Left ventricle myocardium inferior (tissue), 1 donor: Measurements from ENCODE around the gene CIRBP. TPM values are rescaled to one million over a fixed set of nuclear protein-coding genes. Genes with fewer than 3 reads are reported as not detected.

Experiments
- DNase-seq: peaks from one replicate; pipeline ENCODE4 v3.0.0-alpha.2; 2020
- H3K27ac ChIP-seq: fragments of 200-600 bp; replicated peaks from 2 replicates; pipeline ENCODE4 v1.8.0; 2021
- H3K27me3 ChIP-seq: fragments of 200-600 bp; 2 replicates; pipeline ENCODE4 v1.8.0; 2021; ENCODE audit warnings: low read depth
- H3K36me3 ChIP-seq: fragments of 200-600 bp; 2 replicates; pipeline ENCODE4 v1.8.0; 2021
- H3K4me1 ChIP-seq: fragments of 200-600 bp; 2 replicates; pipeline ENCODE4 v1.8.0; 2021
- H3K4me3 ChIP-seq: fragments of 200-600 bp; 2 replicates; pipeline ENCODE4 v1.8.0; 2021; ENCODE audit warnings: mild to moderate bottlenecking, moderate library complexity
- H3K9me3 ChIP-seq: fragments of 200-600 bp; replicated peaks from 2 replicates; pipeline ENCODE4 v1.8.0; 2021
- CTCF ChIP-seq: fragments of 200-600 bp; IDR thresholded peaks from 2 replicates; pipeline ENCODE4 v1.8.0; 2021; ENCODE audit warnings: antibody characterized with exemption, mild to moderate bottlenecking, borderline replicate concordance
- intact Hi-C: fragments of 100-400 bp; cut with micrococcal nuclease; formaldehyde crosslinking; loops from one replicate; pipeline ENCODE4 v1.11.0; 2022
- total RNA-seq: library from RNA; stranded (reverse); fragmentation: NEBNext Ultra II Directional; extraction: Animal tissue kit (Norgen Biotek cat#: 25700); gene quantifications from one replicate; pipeline ENCODE4 v1.2.1, GENCODE V29; 2021
- donor health status: DM: no; HTN: yes; CAD: no; lungs with severe emphysema.

Gene CIRBP
- total RNA-seq, 1 donor from 2014 or later, result 229 TPM

- Histone ChIP-seq H3K9me3 (no peaks in the 10 kb centered on the region), H3K4me1 (peaks cover 5% of the 10 kb centered on the region), H3K4me3 (no peak overlapping the region), H3K27ac (no peak overlapping the region), H3K36me3 (no peaks in the 10 kb centered on the region), H3K27me3 (peaks cover 64% of the 10 kb centered on the region)
- TF ChIP-seq CTCF, result no peak
- no peak for DNase-seq
- intact Hi-C loops, result no loop called here
Observed at GRCh38 chr19:1296078-1296477, 26.9 kb downstream of the CIRBP start.

- peaks cover 57% of the 10 kb centered on the region for H3K27me3 ChIP-seq
- peaks cover 5% of the 10 kb centered on the region for H3K4me1 ChIP-seq
- H3K36me3 ChIP-seq, result no peaks in the 10 kb centered on the region
- TF ChIP-seq CTCF, result no peak
- no peak overlapping the region for H3K4me3 ChIP-seq
- intact Hi-C loops, result no loop called here
- H3K27ac ChIP-seq, result no peak overlapping the region
- no peak for DNase-seq
- no peaks in the 10 kb centered on the region for H3K9me3 ChIP-seq
Observed at GRCh38 chr19:1296575-1297271, 27.6 kb downstream of the CIRBP start.

- TF ChIP-seq CTCF, result no peak
- Histone ChIP-seq H3K4me1 (peaks cover 5% of the 10 kb centered on the region), H3K36me3 (no peaks in the 10 kb centered on the region), H3K9me3 (no peaks in the 10 kb centered on the region), H3K27me3 (peaks cover 42% of the 10 kb centered on the region), H3K27ac (no peak overlapping the region), H3K4me3 (no peak overlapping the region)
- no peak for DNase-seq
- intact Hi-C loops, result no loop called here
Observed at GRCh38 chr19:1298235-1298634, 29.1 kb downstream of the CIRBP start.

- intact Hi-C loops, result no loop called here
- Histone ChIP-seq H3K27me3 (peaks cover 27% of the 10 kb centered on the region), H3K9me3 (no peaks in the 10 kb centered on the region), H3K4me1 (peaks cover 5% of the 10 kb centered on the region), H3K36me3 (no peaks in the 10 kb centered on the region), H3K4me3 (no peak overlapping the region), H3K27ac (no peak overlapping the region)
- no peak for TF ChIP-seq CTCF
- DNase-seq, result no peak
Observed at GRCh38 chr19:1299801-1300200, 30.7 kb downstream of the CIRBP start.

DNA sequence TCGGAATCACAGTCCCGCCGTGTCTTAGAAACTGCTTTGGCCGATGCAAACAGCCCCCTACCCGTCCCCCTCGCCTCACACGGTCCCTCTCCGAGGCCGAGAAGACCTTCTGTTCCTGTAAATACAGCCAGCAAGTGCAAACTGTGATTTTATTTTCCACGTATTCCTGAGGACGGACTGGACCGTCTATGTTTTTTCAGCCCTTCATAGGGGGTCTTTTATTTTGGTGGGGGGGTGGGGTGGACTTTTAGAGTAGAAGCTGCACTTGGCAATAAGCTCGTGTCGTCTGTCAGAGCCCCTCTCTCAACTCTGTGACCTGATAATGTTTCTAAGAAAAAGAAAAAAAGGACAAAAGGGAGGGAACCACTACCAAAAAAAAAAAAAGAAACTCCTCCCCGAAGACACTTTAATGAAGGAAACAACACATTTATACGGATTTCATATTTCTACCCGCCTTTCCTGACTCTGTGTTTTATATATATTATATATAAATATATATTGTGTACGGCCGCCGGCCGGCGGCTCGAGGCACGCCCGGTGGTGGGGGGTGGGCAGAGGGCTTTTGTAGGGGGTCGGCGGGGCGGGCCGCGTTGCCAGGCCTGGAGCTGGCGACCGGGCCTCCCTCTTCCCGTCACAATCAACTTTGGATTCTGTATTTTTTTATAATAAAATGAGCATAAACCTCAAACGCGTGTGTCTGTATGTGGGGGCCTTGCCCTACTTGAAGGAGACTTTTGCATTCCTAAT lies 31.8 kb downstream of the CIRBP start:
- no peak overlapping the region for H3K4me3 ChIP-seq
- no peaks in the 10 kb centered on the region for H3K4me1 ChIP-seq
- intact Hi-C loops, result no loop called here
- H3K27ac ChIP-seq, result no peak overlapping the region
- peaks cover 15% of the 10 kb centered on the region for H3K27me3 ChIP-seq
- TF ChIP-seq CTCF, result no peak
- no peak for DNase-seq
- H3K36me3 ChIP-seq, result no peaks in the 10 kb centered on the region
- no peaks in the 10 kb centered on the region for H3K9me3 ChIP-seq
